AG09309 (cell line): ENCODE measurements around the gene SNX10.

ENCODE experiments used
- DNase-seq: peaks from one replicate; pipeline ENCODE4 v3.0.0-alpha.2; 2010; ENCODE audit warnings: low read depth
- H3K4me3 ChIP-seq: 2 replicates; pipeline ENCODE4 v1.5.1; 2011; ENCODE audit warnings: mild to moderate bottlenecking, low read depth, low read length, moderate library complexity; ENCODE audit not compliant: control insufficient read depth
- CTCF ChIP-seq: IDR thresholded peaks from 2 replicates; pipeline ENCODE4 v1.5.1; 2011; ENCODE audit warnings: mild to moderate bottlenecking, low read depth, low read length, inconsistent platforms; ENCODE audit not compliant: insufficient read depth, control insufficient read depth; ENCODE audit errors: missing control alignments

The SNX10 gene

DNA sequence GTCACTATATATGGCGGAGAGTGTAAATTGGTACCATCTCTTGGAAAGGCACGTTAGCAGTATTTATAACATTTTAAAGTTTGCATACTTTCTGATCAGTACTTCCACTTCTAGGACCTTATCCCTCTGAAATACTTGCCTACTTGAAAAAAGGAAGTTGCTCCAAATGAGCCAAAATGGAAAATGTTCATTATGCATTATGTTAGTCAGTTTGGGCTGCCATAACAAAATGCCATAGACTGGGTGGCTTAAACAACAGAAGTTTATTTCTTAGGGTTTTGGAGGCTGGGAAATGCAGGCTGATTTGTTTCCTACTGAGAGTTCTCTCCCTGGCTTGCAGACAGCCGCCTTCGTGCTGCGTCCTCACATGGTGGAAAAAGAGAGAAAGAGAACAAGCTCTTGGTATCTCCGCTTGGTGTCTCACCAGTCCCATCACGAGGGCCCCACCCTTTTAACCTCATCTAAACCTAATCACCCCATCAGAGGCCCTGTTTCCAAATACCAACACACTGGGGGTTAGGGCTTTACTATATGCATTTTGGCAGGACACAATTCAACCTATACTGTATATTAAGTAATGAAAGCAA lies 6.9 kb downstream of the SNX10 start:
- no peak for DNase-seq
- TF ChIP-seq CTCF, result no peak
- H3K4me3 ChIP-seq, result no peak overlapping the region

DNA sequence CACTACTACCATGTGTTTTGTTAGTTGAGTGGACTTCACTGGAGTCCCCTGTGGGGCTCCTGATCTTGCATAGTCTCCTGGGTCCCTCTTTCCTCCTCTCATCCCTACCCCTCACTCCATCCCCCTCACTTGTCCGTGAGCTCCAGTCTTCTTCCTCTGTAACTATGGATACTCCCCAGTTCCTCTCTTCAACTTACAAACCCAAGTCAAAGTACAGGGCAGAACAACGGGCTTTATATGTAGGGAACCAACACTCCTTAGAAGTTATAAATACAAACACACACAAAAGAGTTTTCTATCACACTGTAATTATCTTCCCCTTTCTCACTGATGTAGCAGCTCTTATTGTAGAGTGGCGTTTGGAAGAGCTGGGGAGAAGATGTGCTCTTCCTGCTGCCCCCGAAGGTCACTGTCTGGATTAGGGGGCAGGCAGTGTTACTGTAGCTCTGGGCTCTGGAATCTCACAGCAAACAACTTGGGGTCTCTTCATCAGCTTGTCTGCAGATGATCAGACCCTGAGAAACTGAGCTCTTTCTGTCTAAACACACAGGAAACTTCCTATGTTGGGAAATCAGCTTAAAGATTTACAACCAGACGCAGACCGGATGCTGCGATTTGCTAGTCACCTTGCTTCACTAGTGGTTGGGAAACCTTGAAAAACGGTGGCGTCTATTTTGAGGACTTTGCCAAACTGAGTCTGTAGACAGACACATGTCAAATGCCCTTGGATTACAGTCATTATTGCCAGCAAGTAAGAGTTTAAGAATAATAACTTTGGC lies 13.6 kb downstream of the SNX10 start:
- DNase-seq, result no peak
- no peak overlapping the region for H3K4me3 ChIP-seq
- no peak for TF ChIP-seq CTCF

DNA sequence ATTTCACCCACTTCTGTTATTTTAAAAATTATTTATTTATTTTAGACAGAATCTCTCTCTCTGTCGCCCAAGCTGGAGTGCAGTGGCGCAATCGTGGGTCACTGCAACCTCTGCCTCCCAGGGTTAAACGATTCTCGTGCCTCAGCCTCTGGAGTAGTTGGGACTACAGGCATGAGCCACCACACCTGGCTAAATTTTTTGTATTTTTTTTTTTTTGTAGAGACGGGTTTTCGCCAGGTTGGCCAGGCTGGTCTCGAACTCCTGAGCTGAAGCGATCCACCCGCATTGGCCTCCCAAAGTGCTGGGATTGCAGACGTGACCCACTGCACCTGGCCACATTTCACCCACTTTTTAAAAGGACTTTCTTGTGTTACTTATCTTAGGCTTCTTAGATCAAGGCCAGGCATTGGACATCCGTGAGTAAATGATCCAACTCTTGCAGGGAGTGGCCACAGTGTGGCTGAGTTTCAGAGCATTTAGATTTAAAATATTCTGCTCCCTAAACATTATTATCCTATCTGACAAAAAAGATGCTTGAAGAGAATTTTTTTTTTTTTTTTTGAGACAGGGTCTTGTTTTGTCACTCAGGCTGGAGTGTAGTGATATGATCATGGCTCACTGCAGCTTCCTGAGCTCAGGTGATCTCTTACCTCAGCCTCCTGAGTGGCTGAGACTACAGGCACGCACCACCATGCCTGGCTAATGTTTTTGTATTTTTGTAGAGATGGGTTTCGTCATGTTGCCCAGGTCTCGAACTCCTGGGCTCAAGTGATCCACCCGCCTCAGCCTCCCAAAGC lies 14.4 kb downstream of the SNX10 start:
- no peak for DNase-seq
- TF ChIP-seq CTCF, result no peak
- no peak overlapping the region for H3K4me3 ChIP-seq

GRCh38 chr7:26306790-26307189 lies 15.1 kb downstream of the SNX10 start:
- no peak for DNase-seq
- H3K4me3 ChIP-seq, result no peak overlapping the region
- TF ChIP-seq CTCF, result no peak

DNA sequence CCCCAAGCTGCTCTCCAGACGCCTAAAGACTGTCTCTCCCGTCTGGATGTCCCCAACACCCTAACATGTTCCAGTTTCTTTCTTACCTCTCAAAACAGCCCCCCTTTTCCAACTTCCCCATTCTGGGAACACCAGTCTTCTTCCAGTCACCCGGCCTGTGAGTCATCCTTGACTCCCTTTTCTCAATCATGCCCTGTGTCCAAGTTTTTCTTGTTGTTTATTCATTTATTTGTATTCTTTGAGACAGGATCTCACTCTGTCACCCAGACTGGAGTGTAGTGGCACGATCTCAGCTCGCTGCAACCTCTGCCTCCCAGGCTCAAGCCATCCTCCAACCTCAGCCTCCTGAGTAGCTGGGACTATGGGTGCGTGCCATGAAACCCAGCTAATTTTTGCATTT lies 15.6 kb downstream of the SNX10 start:
- no peak for DNase-seq
- no peak for TF ChIP-seq CTCF
- H3K4me3 ChIP-seq, result no peak overlapping the region

- no peak for DNase-seq
- H3K4me3 ChIP-seq, result no peak overlapping the region
- no peak for TF ChIP-seq CTCF
These were observed 16.1 kb downstream of the SNX10 start for GRCh38 chr7:26307791-26308190.
